SW 1271 (cell line): ENCODE results near the gene CRYBA4.
A peak's percentile ranks its signal among the peaks of the same experiment; 100 is the strongest.
"Not testable (repeated sequence)": the region's sequence is repeated elsewhere in the genome, so short reads cannot be mapped to it uniquely, and the experiment has no call there.

ENCODE experiments used
- DNase-seq, 2 experiments: peaks; one replicate each; lab custom pipeline; 2025; lab: John Stamatoyannopoulos, UW

Gene CRYBA4

GRCh38 chr22:26597026-26597425 lies 24.7 kb upstream of the CRYBA4 start:
- no peak for DNase-seq

- DNase-seq = no peak
Observed at GRCh38 chr22:26597480-26597879, 24.3 kb upstream of the CRYBA4 start.

DNA sequence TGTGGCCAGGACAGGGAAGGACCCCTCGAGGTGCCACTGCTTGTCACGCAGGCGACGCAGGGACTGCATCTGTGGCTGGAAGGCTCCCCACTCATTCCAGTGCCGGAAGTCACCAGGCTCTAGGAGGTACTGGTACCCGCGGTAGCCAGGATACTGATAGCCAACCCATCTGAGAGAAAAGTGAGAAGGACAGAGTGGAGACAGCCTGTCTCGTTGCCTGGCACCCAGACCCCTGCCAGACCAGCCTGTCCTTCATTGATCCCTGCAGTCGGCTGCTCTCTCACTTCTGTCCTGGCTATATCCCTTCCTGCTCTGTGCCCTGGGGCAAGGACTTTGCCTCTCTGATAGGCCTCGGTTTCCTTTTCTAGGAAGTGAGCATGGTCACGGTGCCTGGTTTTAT lies 22.3 kb upstream of the CRYBA4 start:
- DNase-seq = no peak

DNA sequence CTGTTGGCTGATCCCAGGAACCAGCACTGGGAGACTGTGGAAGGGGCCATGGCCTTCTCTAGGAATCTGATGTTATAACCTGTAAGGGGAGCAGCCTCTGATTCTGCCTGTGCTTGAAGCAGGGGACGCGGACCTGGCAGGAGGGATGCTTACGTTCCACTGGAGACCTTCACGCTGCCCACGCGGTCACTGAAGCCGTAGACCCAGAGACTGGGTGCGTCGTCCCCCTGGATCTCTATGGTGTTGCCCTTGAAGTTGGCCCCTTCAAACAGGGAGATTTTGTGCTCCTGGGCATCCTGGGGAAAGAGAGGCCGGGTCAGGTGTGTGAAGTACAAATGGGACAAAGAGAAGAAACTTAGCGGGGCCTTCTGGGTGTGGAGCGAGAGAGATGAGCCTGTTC lies 20.0 kb upstream of the CRYBA4 start:
- no peak for DNase-seq

- no peak for DNase-seq
Observed at GRCh38 chr22:26602127-26602526, 19.6 kb upstream of the CRYBA4 start.

GRCh38 chr22:26604368-26604767 lies 17.4 kb upstream of the CRYBA4 start:
- DNase-seq = no peak

GRCh38 chr22:26606611-26607010 lies 15.2 kb upstream of the CRYBA4 start:
- DNase-seq = peak in 1 of 2 experiments; percentile 4

DNA sequence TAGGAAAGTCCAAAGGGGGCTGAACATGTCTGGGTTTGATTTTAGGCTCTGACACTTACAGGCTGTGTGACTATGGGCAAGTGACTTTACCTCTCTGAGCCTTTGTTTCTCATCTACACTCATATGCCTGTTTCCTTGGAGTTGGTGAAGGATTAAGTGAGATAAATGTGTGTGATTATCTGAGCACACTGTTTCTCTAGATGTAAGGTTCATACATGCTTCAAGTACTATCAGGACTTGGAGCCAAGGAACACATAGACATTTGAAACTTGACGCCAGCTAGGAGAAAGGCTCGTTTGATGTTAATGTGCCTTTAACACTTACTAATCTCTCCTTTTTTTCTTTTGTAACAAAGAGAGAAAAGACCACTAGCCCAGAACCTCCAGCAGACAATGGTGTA lies 13.6 kb upstream of the CRYBA4 start:
- no peak for DNase-seq

DNA sequence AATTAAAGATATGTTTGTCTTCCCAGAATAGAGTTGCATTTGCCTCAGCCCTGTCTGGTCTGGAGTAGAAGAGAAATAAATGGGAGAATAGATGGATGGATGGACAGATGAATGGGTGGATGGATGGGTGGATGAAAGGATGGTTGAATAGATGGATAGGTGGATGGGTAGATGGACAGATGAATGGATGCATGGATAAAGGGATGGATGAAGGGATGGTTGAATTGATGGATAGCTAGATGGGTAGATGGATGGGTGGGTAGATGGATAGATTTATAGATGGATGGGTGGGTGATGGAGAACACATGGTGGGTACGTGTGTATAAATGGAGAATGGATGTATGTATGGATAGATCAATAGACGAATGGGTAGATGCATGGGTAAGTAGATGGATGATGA lies 12.5 kb upstream of the CRYBA4 start:
- no peak for DNase-seq

GRCh38 chr22:26610072-26610958 lies 11.4 kb upstream of the CRYBA4 start:
- no peak for DNase-seq

DNA sequence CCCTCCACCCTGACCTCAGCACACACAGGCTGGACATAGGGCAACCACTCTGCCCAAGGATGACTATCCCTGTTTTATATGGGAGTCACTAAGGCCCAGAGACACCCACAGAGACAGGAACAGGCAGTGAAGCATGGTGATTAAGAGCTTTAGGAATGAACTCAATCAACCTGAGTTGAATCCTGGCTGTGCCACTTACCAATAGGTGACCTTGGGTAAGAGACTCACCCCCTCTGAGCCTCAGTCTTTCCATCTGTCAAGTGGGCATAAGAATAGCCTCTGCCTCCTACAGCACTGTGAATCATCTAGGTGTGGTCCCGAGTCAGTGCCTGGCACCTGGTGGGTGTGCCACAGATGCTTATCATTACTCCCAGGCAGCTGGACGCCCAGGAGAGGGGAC lies 10.8 kb upstream of the CRYBA4 start:
- DNase-seq = no peak

GRCh38 chr22:26612652-26613051 lies 9.1 kb upstream of the CRYBA4 start:
- no peak for DNase-seq

DNA sequence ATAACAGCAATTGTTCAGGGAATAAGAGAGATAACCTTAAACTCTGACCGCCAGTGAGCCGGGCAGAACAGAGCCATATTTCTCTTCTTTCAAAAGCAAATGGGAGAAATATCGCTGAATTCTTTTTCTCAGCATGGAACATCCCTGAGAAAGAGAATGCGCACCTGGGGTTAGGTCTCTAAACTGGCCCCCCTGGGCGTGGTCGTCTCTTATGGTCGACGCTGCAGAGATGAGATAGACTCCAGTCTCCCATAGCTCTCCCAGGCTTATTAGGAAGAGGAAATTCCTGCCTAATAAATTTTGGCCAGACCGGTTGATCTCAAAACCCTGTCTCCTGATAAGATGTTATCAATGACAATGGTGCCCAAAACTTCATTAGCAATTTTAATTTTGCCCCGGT lies 8.0 kb upstream of the CRYBA4 start:
- not testable (repeated sequence) for DNase-seq

DNA sequence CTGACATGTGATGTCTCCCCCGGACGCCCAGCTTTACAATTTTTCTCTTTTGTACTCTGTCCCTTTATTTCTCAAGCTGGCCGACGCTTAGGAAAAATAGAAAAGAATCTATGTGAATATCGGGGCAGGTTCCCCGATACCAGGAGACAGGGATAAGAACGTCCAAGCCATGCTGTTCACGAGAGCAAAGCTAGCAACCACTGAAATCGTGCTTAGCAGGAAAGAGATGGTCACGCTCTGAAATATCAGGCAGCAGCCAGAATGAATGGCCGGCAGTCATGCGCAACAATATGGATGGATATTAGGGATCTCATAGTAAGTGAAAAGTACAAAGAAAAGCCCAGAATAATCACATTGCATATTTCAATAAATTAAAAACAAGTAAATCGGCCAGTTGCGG lies 7.4 kb upstream of the CRYBA4 start:
- no peak for DNase-seq

GRCh38 chr22:26615149-26615548 lies 6.6 kb upstream of the CRYBA4 start:
- no peak for DNase-seq

- no peak for DNase-seq
Observed at GRCh38 chr22:26615830-26616435, 5.8 kb upstream of the CRYBA4 start.

DNA sequence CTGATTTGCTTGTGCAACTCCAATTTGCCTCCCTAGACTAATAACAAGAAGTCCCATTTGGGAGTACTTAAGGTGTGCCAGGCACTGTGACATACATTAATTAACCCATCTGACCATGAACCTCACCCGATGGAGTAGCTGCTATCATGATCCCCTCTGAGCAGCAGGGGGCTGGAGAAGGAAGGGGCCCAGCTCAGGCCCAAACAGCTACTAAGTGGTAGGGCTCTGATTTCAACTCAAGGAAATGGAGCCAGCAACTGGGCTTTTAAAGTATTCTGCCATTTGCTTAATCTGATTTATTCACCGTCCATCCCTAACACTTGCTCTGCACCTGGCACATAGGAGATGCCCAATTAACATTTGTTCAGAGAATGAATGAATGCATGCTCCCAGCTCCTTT lies 5.1 kb upstream of the CRYBA4 start:
- DNase-seq = no peak

DNA sequence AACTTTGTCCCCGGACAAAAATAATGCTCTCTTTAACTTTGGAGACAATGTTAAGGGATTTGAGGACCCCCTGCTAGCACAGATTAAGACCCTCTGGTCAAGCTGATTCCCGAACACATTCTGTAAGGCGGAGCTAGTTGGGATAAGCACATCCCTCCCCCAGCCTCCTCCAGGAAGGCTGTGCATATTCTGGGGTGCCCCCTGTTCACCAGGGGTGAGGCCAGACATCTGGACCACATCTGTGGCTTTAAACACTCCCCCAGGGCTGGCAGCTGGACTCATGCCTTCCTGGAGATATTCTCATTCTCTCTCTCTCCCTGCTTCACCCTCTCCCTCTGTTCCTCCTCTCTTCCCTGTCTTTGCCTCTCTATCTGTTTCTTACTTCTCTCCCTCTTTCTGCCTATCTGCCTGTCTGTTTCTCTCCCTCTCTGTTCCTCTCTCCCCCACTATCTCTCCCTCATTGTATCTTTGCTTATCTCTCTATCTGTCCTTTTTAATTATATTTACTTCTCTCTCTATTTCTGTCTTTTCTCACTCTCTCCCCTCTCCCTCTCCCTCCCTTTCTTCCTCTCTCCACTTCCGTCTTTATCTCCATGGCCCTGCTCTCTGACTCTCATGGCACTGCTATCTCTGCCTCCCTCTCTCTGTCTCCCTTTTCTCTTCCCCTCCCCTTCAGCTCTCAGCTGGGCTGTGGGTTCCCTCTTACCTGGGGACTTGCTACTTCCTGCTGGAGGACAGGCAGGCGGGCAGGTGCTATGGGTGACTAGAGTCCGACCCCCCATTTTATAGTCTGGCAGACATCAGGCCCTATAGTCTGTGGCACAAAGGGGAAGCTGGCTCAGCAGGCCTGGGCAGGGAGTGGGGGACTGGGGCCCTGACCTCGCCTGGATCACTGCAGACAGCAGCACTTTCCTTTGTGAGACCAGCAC lies 4.2 kb upstream of the CRYBA4 start, which contains the start of gene CRYBB1:
Gene CRYBB1 (minus strand): TSS at position 757 of the 929 bp plus-strand sequence. CDS start 1,708 bp downstream, outside the sequence.
- no peak for DNase-seq

GRCh38 chr22:26618455-26618854 lies 3.3 kb upstream of the CRYBA4 start:
- no peak for DNase-seq

GRCh38 chr22:26619510-26619909 lies 2.3 kb upstream of the CRYBA4 start:
- DNase-seq = no peak

- DNase-seq = no peak
Observed at GRCh38 chr22:26620197-26620596, 1.6 kb upstream of the CRYBA4 start.

DNA sequence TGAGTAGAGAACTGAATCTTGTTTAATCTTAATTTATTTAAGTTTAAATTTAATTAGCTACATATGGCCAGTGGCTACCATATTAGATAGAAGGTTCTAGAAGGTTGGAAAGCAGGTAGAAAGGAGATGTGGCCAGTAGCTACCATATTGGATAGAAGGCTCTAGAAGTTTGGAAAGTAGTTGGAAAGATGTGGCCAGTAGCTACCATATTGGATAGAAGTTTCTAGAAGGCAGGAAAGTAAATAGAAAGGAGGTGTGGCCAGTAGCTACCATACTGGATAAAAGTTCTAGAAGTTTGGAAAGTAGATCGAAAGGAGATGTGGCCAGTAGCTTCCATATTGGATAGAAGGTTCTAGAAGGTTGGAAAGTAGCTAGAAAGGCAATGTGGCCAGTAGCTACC lies 2.2 kb downstream of the CRYBA4 start:
- no peak for DNase-seq
